GM18873 (cell line): Measurements from ENCODE around the gene ACO2.
A peak's percentile ranks its signal among the peaks of the same experiment; 100 is the strongest.
"Not testable (repeated sequence)": the region's sequence is repeated elsewhere in the genome, so short reads cannot be mapped to it uniquely, and the experiment has no call there.

ENCODE experiments used
- ATAC-seq: cut with Tn5 transposase; IDR thresholded peaks from one replicate; pipeline ENCODE4 v1.9.1; 2021; ENCODE audit warnings: mild to moderate bottlenecking, moderate library complexity, moderate number of reproducible peaks; ENCODE audit not compliant: unreplicated experiment, low FRiP score

ACO2 gene

DNA sequence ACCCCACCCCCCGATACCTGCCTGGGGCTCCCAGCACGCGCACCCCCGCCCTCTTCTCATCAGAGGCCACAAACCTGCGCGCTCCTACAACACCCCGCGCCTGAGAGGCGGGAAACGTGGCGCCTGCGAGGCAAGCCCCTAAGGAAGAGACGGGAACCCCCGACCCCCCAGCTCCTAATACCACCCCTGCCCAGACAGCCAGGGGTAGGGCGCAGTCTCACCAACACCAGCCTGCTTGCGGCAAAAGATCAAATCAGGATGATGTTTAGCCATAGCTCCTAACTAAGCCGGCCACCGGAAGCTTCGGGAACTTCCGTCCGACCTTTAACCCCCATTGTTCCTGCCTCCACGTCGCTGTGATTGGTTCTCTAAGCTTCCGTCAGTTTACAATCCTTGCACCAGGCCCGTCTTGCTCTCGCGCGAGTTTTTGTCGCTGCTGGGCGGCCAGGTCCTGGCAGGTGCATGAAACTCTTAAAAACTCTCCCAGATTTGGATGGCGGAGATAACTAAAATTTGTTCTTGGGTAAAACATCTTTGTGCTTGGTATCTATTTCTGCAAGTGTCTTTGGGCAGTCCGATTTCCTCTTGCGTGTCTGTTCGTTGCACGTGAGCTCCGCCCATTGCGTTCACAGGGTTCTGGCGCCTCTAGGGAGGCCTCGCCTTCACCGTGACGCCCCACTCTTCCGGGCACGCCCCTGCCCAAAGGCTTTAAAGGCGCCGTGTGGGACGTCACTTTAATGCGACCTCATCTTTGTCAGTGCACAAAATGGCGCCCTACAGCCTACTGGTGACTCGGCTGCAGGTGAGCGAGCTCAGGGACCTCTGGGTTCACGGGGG, at the start of gene ACO2, which contains the start of gene PHF5A:
Gene ACO2 (plus strand): TSS at position 737 of the 837 bp plus-strand sequence. CDS start 30 bp downstream, at position 767.
Gene PHF5A (minus strand): TSS at position 312 of the 837 bp plus-strand sequence. CDS start 39 bp downstream, at position 273.
- ATAC-seq, result peak; percentile 72

- ATAC-seq, result no peak
These were observed 43.1 kb upstream of the ACO2 start for GRCh38 chr22:41425660-41426365.

DNA sequence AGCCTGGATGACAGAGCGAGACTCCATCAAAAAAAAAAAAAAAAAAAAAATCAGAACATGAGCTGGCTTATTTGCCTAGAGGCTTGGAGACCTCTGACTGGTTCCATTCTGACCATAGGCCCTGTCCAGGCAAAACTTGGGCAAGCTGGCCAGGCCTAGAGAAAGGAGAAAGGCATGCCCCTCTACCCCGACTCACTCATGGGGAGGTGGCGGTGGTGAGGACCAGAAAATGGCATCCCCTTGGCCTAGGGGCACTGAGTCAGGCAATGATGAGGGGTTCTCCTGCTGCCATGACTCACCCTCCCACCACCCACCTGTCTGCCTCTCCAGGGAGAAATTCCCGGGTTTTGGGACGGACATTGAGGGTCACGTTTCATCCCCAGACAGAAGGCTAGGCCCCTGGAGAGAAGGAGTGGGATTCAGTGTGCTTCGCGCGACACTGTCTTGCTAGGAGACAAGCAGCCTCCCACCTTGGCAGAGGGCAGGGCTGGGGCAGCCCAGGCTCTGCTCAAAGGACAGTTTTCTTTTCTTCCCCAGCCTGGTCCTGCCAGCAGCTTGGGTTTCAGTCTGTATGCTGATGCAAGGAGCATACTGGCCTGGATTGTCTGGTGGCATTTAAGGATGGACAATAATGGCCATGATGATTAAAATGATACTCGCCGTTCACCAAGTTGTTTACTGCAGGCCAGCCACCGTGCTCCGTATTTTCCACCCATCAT, 39.5 kb upstream of the ACO2 start:
- ATAC-seq, result no peak

- ATAC-seq, result no peak
These were observed 39.0 kb upstream of the ACO2 start for GRCh38 chr22:41429951-41430332.

DNA sequence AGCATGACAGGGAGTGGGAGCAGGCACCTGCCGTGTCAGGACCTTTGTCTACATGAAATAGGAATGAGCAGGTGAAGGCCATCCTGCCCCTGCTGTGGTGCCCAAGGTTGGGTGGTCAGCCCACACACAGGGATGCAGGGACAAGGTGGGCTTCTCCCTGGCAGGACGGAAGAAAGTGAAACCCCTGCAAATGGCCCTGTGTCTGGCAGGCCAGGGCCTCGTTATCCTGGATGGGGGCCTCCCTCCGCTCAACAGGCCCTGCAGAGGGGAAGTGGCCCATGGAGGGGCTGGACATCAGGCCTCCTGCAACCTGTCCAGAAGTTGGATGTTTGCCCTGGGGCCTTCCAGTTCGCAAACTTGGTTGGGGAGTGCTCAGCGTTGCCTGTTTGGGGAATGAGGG, 37.3 kb upstream of the ACO2 start:
- no peak for ATAC-seq

- ATAC-seq, result not testable (repeated sequence)
These were observed 35.4 kb upstream of the ACO2 start for GRCh38 chr22:41433480-41433879.

GRCh38 chr22:41434361-41435003, 34.4 kb upstream of the ACO2 start:
- not testable (repeated sequence) for ATAC-seq

DNA sequence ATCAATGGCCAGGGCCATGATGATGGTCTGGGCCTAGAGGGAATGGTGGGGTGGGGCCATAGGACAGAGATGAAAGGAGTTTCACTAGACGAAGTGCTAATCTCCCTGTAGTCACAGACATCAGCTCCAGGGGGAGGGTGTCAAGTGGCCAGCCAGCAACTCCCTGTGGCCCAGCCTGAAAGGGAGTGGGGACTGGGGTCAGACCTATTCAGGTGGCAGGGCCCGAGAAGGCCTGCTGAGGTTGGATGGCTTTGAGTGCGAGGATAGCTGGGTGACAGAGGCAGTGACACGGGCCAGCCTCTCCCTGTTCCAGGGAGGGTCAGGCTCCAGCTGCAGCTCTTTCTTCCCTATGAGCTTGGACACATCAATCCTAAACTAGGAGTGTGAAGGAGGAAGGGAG, 33.4 kb upstream of the ACO2 start:
- ATAC-seq, result no peak

- no peak for ATAC-seq
These were observed 32.4 kb upstream of the ACO2 start for GRCh38 chr22:41436322-41437113.

DNA sequence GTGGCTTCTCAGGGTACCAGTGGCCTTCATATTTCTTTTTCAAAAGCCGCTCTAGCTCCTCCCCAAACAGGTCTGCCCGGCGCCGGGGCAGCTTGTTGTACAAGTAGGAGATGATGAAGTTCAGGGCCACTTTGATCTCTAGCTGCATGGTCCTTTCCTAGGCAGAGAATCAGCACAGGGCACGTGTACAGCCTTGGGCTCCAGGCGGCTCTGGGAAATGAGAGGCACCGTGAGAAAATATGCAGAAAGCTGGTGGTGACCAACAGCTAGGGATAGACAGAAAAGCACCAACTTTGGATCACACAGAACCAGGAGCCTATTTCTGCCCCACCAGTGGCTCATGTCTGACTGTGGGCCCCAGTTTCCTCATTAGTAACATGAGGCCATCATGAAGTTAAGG, 31.7 kb upstream of the ACO2 start:
- no peak for ATAC-seq

- ATAC-seq, result not testable (repeated sequence)
These were observed 28.4 kb upstream of the ACO2 start for GRCh38 chr22:41440511-41440910.

- ATAC-seq, result no peak
These were observed 26.6 kb upstream of the ACO2 start for GRCh38 chr22:41442240-41442792.

DNA sequence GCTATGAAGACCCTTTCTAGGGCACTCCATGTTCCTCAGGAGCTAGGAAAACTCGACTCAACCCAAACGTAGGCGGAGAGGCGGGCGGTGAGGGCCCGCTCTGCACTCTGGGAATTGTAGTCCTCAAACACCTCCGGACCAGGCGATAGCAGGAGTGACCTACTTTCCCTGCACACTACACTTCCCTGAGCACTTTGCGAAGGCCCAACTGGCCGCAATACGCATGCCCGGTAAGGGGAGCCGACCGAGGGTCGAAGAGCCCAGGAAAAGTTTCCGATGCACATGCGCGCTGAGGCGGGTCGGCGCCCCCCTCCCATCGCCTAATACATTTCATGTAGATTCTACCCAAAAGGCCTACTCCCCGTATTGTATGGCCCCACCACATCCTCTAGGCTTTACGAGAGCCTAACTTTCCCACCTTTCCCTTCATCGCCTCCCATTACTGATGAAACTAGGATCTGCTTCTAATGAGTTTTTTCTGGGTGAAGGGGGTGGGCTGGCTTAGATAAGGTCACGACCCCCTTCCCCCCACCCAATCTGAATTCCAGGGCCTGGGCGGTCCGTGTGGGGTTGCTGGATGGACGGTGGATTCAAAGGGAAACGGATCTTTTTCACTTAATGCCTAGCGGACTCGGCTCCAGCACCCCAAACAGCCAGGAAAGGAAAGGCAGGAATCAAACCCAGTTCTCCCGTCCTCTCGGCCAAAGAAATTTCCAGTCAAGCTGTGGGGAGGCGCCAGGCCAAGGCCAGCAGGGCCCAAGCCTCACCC, 24.4 kb upstream of the ACO2 start:
- peak; percentile 49 for ATAC-seq

DNA sequence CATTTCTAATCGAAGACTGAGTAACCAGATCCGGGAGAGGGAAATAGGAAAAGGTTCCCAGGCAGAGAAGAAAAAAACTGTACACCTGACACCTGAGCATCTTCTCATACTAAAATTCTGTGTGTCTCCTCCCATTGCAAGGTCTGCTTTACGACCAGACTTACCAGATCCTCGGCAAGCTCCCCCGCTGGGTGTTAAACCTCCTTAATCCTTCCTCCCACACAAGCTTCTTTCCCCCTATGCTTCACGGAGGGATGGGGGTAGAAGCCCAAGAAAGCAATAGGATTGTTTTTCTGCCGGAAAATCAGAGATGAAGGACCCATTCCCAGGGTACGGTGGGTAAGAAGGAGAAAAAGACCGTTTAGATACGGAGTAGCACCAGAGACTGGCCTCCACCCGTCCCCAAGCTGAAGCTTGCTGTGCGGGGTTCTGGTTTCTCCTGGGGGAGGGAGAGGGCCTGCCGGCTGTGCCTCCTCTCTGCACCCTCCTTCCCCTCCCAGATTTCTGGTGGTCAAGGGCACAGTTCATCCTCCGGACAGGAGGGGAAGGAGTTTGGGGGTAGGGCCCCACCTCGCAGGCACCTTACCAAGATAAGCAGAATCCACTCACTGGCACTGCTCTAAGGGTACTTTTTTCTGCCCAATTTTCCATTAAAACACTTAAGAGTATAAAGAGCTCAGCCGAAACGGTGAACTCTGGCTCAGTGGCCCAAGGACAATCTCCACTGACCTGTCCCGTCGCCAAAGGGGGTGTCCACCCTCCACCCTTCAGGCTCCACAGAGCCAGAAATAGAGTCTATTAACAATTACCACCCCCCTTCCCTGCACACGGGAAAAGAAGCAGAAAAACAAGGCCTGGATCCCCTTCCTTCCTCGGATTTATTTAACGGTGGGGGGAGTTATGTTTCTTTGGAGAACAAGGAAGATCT, 23.5 kb upstream of the ACO2 start:
- no peak for ATAC-seq

DNA sequence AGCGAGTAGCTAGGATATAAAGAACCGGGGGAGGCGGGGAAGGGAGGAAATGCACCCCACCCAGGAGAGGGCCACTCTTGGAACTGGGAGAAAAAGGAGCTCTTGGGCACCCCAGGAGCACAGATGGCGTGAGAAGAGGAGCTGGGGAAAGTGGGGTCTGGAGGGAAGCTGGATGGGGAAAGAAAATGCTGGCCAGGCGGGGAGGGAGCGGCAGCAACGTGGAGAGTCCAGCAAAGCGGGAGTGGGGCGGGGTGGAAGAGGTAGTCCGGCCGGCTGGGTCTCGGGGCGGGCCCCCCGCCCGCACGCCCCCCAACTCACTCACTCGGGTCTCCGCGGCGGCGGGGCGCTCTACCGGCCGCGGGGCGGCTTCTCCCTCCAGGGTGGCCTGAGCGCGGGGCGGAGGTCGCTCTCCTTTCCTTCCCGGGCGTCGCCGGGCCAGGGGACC, 22.8 kb upstream of the ACO2 start:
- no peak for ATAC-seq

DNA sequence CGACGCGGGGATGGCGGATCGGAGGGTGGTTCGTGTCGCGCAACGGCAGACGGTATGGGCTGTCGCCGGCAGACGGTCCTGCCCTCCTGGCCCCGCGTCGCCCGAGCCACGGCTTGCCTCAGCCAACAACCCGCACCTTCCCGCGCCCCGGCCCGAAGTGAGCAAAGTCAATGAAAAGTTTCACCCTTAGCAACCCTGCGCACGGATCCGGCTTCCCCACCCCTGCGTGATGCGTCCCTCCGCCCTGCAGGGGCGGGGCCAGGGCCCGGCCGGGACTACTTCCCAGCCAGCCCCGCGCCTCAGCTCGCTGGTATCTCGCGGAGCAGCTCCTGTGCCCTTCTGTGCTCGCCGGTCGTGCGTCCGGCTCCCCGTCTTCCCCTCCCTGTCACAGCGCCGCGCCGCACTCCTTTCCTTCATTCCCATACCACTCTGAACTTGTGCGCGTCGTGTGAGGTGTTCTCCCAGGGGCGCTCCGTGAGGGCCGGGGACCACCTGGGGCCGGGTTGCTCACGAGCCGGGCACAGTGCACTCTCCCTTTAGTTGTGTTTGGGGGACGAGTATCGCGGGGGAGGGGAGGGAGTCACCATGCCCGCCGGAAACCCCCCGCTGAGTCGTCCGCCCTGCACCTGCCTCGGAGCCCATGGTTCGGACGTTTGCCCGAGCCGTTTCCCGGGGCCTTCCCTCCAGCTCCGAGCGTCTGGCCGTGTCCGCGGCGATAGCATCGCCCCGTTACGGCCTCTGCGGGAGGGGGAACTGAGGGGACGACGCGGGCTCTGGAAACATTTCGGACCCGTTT, 22.1 kb upstream of the ACO2 start, which contains the start of gene TOB2:
Gene TOB2 (minus strand): TSS at position 163 of the 796 bp plus-strand sequence. CDS start 9,456 bp downstream, outside the sequence.
- peak; percentile 36 for ATAC-seq
